GM19438 (cell line): Measurements from ENCODE around the gene POU6F2.
A peak's percentile ranks its signal among the peaks of the same experiment; 100 is the strongest.
"Not testable (repeated sequence)": the region's sequence is repeated elsewhere in the genome, so short reads cannot be mapped to it uniquely, and the experiment has no call there.

Experiments used
- ATAC-seq: cut with Tn5 transposase; IDR thresholded peaks from one replicate; pipeline ENCODE4 v1.9.1; 2021; ENCODE audit warnings: low read depth; ENCODE audit not compliant: unreplicated experiment

Gene POU6F2, protein sequence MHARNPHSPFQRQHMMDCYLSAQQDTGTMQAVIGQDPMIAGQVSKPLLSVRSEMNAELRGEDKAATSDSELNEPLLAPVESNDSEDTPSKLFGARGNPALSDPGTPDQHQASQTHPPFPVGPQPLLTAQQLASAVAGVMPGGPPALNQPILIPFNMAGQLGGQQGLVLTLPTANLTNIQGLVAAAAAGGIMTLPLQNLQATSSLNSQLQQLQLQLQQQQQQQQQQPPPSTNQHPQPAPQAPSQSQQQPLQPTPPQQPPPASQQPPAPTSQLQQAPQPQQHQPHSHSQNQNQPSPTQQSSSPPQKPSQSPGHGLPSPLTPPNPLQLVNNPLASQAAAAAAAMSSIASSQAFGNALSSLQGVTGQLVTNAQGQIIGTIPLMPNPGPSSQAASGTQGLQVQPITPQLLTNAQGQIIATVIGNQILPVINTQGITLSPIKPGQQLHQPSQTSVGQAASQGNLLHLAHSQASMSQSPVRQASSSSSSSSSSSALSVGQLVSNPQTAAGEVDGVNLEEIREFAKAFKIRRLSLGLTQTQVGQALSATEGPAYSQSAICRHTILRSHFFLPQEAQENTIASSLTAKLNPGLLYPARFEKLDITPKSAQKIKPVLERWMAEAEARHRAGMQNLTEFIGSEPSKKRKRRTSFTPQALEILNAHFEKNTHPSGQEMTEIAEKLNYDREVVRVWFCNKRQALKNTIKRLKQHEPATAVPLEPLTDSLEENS

DNA sequence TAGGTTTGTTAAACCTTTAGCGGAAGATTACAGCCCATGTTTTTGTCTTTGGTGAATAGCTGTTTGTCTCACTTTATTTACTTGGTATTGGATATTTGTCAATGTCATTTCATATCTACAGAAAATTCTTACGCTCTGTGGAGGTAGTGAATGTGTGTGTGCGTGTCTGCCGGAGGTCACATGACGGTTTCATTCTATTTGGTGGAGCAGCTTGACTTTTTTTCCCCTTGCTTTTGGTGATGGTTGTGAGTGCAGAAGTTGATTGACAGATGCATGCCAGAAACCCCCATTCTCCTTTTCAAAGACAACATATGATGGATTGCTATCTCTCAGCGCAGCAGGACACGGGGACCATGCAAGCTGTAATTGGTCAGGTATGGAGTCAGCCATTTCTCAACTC, at the start of gene POU6F2:
POU6F2 (plus strand) TSS at position 225 of the 400 bp plus-strand sequence; CDS start at position 270, 45 bp downstream.
- no peak for ATAC-seq

DNA sequence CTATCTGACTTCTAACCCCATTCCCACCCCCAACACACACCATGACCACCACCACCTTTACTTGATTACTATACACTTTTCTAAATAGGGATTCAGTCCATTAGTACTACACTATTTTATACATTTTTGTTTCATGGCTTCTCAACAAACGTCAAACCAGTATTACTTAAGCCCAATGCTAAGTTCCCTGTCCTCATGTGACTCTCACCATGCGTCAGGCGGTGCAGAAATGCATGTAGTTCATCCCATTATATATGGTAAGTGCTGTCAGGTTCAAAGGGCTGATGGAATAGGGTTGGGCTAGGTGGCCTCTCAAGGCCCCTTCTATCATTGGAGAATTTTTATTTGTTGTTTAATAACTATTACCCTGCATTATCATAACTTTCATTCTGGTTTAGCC, 49.2 kb upstream of the POU6F2 start:
- no peak for ATAC-seq

DNA sequence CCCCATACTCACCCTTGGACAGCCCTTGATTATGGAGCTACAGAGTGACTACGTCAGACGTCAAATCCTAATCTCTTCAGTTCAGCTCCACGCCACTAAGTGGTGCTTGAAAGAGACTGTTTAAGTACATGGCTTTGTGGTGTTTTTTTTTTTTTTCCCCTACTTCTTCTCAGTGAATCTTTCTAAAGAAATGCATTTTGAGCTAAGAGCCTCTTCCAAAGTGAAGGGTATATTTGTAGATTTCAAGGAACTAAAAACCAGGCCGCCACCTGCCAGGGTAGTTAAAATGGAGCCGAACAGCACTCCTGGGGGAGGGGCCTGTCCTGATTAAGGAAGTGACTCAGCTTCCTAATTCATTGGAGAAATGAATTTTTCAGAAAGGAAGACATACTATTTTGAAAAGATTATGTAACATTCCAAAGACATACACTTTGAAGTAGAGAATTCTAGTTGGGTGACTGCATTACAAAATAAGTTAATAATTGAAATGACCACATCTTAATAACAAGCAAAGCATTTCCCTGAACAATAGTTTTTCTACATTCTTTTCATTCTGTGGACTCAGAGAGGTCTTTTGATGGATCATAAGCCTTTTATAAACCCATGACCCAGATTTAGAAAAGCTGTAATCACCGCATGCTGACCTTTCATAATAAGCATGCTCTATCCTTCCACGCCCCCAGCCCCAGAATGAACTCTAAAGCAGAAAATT, 48.1 kb upstream of the POU6F2 start:
- ATAC-seq = no peak

DNA sequence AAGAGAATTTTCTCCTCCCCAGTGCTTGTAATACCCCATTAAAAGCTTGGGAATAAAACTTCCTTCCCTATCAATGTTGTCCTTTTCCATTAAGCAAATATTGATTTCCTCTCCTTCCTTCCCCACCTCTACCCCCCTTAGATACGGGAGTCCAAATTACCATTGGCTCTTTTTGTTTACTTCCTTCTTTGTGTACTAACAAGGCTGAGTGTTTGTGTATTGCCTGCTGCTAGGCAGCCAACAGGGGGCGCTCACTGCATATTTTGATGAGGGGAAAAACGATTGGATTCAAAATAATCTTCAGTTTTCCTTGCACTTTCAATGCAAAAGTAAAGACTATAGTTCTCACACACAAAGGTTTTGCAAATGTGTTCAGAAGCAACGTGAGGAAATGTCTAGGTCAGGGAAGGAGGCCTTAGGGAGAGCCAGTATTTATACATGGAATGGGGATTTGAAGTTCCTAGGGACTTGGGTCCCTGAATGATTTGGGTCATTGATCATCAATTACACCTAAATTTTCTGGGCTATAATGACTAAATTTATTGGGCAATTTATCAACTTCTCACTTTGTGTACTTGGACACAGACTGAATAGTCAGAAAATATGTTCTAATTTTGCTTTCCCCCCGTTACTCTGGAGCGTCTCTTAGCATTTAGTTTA, 45.1 kb upstream of the POU6F2 start:
- peak; percentile 89 for ATAC-seq

DNA sequence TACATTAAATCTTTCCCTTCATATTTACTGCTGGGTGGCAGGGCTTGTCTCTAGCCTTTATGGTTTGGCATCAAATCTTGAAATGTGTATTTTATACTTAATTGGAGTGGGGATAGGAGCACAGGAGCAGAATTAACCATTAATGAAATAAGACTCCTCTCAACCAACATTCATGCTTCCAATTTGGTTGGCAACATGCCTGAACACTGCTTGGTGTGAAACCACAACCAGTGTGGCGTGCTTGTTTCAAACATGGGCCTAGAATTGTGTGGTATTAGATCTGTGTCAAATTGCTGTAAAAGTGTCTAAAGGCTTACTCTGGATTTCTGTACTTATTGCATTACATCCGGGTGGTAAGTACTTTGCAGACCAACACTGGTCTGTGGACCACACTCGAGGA, 43.7 kb upstream of the POU6F2 start:
- no peak for ATAC-seq

DNA sequence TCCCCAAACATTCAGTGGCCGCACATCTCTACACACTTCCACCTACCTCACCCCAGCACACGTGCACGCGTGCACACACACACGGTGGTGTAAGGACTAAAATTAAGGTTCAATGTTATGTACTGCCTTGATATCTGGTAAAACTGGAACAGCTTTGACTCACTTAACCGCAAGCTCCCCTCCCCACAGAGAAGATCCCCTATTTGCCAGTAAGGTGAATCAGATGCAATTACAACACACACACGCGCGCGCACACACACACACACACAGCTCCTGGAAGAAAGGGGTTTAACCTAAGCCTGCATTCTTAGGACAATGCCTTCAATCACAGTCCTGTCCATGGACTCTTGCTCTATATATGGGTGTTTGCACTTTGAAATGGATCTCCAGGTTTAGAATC, 43.2 kb upstream of the POU6F2 start:
- no peak for ATAC-seq

DNA sequence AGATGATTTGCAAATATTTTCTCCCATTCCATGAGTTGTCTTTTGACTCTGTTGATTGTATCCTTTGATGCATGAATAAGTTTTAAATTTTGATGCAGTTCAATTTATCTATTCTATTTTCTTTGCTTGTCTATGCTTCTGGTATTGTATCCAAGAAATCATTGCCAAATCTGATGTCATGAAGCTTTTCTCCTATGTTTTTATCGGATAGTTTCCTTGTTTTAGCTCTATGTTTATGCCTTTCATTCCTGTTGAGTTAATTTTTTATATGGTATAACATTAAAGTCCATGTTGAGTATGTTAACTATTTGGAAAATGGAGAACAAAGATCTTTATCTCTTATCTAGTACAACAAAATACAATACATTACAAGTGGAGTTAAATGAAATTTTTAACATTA, 41.1 kb upstream of the POU6F2 start:
- ATAC-seq = no peak

DNA sequence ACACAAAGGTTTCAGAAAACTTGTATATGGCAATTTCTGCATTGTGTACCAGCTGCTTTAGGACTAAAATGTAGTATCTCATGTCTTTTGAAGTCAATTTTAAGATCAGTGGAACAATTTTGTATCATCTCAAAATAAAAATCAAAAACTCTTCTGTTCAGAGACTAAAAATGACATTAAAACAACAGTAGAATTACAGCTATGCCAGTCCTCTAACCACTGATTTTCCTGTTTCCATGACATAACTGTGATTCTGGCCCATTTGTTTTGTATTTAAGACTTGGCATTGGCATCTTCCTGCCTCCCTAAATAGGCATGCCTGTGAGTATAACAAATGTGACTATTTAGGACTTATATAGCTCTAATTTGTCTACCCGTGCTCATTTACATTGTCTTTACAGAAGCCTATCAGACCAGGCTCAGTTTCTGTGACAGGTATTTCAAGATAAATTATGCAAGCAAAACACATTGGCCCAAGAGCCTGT, 39.7 kb upstream of the POU6F2 start:
- no peak for ATAC-seq

DNA sequence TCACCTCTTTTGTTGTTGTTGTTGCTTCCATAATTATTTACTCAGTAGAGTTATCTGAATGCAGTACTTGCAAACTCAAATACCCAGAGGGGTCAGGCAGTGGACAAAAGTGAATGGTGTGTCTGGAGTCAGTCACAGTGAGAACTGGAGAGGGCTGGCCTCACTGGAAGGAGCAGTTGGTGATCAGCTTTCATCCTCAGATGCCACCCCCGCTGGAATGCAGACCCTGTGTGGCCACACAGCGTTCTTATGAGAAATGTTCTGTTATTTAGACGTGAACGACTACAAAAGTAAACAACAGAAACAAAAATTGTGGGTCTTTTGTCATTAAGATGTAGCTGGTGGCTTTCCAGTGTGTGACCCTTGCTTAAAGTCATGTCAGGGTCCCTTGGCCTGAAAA, 39.1 kb upstream of the POU6F2 start:
- no peak for ATAC-seq

DNA sequence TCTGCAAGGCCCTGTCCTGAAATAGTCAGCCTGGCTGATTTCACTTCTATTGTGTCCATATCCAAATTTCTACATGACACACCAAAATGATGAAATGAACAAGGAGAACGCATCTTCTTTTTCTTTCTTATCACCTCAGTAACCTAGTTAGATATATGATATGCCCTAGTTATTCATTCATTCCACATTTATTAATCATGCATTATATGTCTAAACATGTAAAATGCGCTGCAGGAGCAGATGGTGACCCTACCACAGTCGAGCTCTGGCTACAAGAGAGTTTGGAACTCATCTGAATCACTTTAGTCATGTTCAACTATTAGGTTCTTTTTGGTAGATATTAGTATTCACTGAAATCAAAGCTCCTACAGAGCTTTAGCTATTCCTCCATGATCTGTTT, 36.9 kb upstream of the POU6F2 start:
- ATAC-seq = no peak

DNA sequence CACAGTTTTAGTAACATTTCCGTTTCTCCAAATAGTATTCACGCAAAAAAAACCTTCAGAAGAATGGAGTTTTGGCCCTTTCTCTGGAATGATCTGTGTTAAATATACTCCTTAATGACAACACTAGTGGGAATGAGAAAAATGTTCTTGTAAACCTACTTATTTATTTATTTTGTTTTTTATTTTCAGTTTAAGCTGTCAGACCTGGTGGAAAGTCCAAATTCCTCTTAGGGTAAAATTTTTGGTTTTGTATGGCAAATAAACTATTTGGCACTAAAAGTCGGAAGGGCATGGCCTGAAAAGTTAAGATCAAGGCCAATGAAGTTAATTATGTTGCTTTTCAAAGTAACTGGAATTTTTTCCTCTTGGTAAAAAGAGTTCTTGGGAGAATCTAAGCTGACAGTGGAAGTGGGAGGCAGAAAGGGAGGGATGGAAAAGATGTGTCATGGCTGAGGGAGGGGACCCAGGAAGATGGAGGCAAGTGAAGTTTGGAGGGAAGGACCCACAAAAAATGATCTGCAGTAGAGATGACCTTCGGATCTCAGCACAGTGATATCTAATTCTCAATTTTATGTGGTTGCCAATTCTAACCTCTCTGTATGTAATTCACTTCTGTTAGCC, 35.2 kb upstream of the POU6F2 start:
- no peak for ATAC-seq

DNA sequence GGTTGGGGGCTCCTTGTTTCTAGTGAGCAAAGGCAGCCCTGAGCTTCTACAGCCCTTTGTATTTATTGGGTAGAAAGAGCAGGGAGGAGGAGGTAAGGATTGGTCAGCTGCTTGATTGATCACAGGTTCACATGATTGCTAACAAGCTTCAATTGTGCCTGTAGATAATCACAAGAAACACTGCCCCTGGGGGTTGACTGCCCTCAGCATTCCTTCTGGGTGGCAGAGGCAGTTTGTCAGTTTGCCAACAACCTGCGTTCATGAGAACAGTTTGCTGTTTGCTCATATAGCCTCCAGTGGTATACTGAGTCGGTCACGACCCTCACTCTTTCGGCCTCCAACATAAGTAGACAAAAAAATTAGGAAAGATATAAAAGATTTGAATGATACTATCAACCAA, 30.2 kb upstream of the POU6F2 start:
- not testable (repeated sequence) for ATAC-seq

DNA sequence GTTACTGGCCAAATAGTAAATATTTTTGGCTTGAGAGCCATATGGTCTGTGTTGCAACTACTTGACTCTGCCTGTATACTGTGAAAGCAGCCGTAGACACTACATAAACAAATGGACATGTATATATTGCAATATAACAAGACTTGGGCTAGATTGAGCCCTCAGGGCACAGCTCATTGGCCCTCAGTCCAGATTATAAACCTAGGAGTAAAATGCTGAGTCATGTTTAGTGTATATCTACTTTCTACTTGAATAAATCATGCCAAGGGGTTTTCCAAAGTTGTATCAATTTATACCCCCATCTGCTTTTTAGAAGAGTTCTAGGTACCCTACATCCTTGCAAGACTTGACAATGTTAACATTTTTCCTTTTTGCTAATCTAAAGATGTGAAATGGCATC, 27.4 kb upstream of the POU6F2 start:
- ATAC-seq = no peak

DNA sequence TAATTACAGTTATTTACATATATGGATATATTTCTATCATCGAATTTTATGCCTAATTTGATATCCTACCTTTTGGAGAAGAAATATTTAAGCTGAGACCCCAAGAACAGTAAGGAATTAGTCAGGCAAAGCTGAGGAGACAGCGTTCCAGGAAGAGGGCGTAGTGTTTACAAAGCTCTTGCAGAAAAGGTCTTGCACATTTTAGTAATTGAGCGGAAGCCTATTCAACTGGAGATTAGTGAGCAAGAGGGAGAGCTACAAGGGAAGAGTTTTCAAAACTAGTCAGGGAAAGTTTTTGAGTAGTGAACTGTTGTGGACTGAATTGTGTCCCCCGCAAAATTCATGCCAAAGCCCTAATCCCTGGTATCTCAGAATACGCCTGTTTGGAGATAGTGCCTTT, 26.5 kb upstream of the POU6F2 start:
- ATAC-seq = no peak

DNA sequence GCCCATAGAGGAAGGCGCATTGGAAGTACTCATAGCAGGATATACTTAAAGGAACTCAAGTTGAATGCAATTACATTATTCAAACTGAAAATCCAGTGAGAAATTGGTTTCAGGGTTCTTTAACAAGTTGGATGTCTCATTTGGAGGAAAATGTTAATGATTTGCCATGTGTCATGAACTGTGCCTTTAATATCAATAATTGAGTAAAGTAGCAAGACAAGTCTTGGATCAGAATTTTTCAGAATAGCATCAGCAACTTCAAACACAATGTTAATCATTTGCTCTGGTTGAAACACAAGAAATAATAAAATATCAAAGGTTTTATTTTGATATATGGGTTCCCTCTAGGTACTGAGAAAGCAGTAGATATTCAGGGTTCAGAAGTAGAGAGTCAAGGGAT, 24.5 kb upstream of the POU6F2 start:
- ATAC-seq = no peak

DNA sequence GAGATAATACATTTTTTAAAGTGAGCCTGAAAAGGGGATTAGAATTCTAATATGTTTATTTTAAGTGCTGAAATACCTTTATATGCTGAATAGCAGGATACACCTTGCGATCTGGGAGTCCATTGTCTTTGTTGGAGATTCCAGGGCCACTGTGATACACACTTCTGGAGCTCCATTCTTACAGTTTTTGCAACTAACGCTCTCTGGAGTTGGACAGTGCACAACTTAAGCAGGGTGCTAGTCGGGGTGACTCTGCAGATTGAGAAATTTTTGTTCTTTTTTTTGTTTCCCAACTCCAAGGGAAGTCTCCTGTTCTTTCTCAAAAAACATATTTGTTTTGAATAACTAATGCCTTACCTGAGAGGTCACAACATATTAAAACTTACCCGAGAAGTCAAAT, 23.7 kb upstream of the POU6F2 start:
- ATAC-seq = no peak

DNA sequence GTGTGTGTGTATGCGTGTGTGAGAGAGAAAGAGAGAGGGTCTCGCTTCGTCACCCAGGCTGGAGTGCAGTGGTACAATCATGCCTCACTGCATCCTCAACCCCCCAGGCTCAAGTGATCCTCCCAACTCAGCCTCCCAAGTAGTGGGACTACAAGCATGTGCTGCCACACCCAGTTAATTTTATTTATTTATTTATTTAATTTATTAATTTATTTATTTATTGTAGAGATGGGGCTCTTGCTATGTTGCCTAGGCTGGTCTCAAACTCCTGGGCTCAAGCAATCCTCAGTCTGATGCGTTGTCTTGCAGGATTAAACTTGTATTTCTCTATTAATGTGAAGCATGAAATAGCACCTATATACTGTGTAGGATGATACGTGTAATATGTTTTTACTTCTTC, 21.8 kb upstream of the POU6F2 start:
- no peak for ATAC-seq

DNA sequence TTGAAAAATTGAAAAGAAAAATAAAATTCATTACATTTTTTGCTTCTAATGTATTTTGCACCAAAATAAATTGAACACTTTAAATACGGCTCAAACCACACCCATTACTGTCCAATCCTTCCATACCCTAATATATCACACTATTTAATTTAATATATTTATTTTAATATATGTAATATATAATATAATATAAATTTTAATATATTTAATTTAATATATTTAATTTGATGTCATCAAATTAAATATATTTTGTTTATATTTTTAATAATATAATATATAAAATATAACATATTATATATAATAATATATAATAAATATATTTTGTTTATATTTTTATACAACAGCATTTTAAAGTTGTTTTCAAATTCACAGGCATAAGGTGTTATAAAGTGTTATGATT, 15.7 kb upstream of the POU6F2 start:
- ATAC-seq = no peak

DNA sequence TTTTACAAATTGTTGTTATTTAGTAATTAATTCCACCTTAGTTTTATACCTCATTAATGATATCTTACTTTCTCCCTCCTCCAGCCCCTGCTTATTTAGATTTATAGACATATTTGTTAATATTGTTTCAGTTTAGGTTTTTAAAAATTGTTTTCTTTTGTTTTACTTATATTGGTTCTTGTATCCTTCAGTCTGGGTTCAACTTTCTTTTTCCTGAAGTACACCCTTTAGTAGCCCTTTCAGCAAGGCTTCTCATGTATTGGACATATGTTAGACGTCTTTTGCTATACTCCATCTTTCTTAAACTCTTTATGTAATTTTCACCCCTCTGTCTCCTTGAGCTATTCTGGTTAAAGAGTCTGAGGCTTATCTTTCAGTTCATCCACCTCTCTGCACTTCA, 12.8 kb upstream of the POU6F2 start:
- ATAC-seq = no peak

DNA sequence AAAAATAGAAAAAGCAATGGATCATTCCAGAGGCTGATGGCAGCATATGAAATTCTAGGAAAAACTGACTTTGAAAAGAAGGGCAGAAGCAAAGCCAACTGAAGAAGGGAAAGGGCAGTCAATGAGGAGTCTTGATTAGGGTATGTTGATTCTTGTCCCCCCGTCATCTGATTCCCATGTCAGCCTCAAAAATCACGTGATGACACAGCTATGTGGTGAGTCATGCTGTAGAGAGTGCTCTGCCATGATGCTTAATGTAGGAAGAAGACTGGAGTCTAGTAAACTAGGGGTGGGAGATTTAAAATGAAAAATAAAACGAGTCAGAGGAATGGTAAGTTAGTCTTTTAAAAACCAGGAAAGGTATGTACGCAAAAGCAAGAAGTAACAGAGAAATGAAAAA, 3.9 kb upstream of the POU6F2 start:
- ATAC-seq = no peak
